Fibroblast of villous mesenchyme (primary cell): ENCODE measurements around the gene RAD51B. TPM values are rescaled to one million over a fixed set of nuclear protein-coding genes. Genes with fewer than 3 reads are reported as not detected.

Source experiments
- DNase-seq: peaks from one replicate; pipeline ENCODE4 v3.0.0-alpha.2; 2010; ENCODE audit warnings: low read depth
- H3K4me3 ChIP-seq: 2 replicates; pipeline ENCODE4 v1.5.1; 2011; ENCODE audit warnings: low read depth, mild to moderate bottlenecking, low read length
- total RNA-seq: library from RNA; depleted of rRNA; stranded (reverse); fragments of >200 nt; gene quantifications from 2 replicates; pipeline ENCODE4 v1.2.3, GENCODE V29; 2012
- TF ChIP-seq, protein P1 (sequence below): IDR thresholded peaks from 2 replicates; pipeline ENCODE4 v1.5.1; 2012; ENCODE audit warnings: low read depth, mild to moderate bottlenecking, low read length; ENCODE audit not compliant: insufficient read depth

The RAD51B gene
- total RNA-seq, 1 donor, result 22.0 TPM

DNA sequence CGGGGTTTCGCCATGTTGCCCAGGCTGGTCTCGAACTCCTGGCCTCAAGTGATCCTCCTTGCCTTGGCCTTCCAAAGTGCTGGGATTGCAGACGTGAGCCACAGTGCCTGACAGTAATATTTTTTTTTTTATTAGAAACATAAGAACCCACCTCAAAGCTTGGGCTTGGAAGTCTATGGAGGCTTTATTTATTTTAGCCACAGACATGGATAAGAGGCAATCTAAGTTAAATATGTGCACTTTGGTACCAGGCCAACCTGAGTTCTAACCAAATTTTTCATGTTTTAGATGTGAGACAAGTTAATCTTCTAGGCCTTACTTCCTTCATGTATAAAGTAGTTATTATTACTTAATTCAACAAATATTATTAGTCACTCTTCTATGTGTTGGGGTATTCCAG, 96.9 kb downstream of the RAD51B start:
- no peak for DNase-seq
- H3K4me3 ChIP-seq, result no peak overlapping the region
- TF ChIP-seq, protein P1, sequence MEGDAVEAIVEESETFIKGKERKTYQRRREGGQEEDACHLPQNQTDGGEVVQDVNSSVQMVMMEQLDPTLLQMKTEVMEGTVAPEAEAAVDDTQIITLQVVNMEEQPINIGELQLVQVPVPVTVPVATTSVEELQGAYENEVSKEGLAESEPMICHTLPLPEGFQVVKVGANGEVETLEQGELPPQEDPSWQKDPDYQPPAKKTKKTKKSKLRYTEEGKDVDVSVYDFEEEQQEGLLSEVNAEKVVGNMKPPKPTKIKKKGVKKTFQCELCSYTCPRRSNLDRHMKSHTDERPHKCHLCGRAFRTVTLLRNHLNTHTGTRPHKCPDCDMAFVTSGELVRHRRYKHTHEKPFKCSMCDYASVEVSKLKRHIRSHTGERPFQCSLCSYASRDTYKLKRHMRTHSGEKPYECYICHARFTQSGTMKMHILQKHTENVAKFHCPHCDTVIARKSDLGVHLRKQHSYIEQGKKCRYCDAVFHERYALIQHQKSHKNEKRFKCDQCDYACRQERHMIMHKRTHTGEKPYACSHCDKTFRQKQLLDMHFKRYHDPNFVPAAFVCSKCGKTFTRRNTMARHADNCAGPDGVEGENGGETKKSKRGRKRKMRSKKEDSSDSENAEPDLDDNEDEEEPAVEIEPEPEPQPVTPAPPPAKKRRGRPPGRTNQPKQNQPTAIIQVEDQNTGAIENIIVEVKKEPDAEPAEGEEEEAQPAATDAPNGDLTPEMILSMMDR, result no peak

DNA sequence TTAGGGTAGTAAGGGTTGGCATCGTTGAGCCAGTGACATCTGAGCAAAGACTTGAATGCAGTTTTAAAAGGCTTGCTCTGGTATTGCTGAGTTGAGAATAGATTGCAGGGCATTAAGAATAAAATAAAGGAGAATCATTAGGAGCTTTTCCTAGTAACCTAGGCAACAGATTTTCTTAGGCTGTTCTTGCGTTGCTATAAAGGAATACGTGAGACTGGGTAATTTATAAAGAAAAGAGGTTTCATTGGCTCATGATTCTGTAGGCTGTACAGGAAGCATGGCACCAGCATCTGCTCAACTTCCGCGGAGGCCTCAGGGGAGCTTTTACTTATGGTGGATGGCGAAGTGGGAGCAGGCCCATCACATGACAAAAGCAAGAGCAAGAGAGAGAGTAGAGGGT, 97.4 kb downstream of the RAD51B start:
- TF ChIP-seq, protein P1, result no peak
- no peak overlapping the region for H3K4me3 ChIP-seq
- DNase-seq, result no peak

GRCh38 chr14:67918838-67919237, 99.3 kb downstream of the RAD51B start:
- DNase-seq, result no peak

GRCh38 chr14:67919259-67920032, 99.9 kb downstream of the RAD51B start:
- H3K4me3 ChIP-seq, result no peak overlapping the region
- DNase-seq, result peak; percentile 25
- TF ChIP-seq, protein P1, result no peak

More at GRCh38 chr14:67918838-67919237, 99.3 kb downstream of the RAD51B start:
- no peak overlapping the region for H3K4me3 ChIP-seq
- TF ChIP-seq, protein P1, result no peak

DNA sequence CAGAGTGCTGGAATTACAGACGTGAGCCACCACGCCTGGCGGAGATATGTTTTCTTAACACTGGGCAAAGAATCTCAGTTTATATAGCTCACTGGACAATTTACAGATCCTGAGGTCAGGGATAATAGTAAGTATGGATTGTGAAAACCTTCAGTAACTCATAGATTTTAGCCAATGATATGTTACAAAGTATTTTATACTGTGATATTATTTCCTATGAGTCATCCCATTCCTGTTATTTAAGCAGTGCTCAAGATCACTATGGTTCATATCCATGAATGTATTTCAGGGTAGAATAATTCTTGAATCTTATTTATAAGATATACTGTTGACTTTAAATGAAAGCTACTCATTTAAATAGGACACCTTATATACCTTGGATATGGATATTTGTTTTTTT, 107.2 kb downstream of the RAD51B start:
- no peak for DNase-seq
- TF ChIP-seq, protein P1, result no peak

DNA sequence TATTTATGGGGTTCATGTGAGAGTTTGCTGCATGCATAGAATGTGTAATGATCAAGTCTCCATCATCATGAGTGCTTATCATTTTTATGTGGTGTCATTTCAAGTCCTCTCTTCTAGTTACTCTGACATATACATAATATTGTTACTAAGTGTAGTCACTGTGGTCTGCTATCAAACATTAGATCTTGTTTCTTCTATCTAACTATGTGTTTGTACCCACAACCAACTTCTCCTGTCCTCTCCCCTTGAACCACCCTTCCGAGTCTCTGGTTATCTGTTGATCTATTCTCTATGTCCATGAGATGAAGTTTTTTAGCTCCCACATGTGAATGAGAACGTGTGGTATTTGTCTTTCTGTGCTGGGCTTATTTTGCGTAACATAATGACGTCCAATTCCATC, 107.7 kb downstream of the RAD51B start:
- DNase-seq, result no peak
- H3K4me3 ChIP-seq, result no peak overlapping the region
- TF ChIP-seq, protein P1, result no peak

More for the DNA sequence above, 107.2 kb downstream of the RAD51B start:
- H3K4me3 ChIP-seq, result no peak overlapping the region

GRCh38 chr14:67928375-67928774, 108.8 kb downstream of the RAD51B start:
- TF ChIP-seq, protein P1, result no peak
- no peak overlapping the region for H3K4me3 ChIP-seq
- no peak for DNase-seq
